Panc1 (cell line): ENCODE data around the gene KRT76. TPM values are rescaled to one million over a fixed set of nuclear protein-coding genes. Genes with fewer than 3 reads are reported as not detected.

ENCODE experiments used
- ATAC-seq: fragments of 200-7000 bp; cut with Tn5 transposase; 2 replicates; pipeline ENCODE4 v1.9.1; 2020; ENCODE audit warnings: mild to moderate bottlenecking, moderate library complexity
- BruUV-seq: library from RNA; stranded (reverse); fragments of 400-500 nt; replicated peaks from 2 replicates; lab custom pipeline; 2021; lab: Mats Ljungman, UMichigan
- CTCF ChIA-PET: fragments of 300-600 bp; sonication (Branson Sonifier 250); formaldehyde crosslinking; loops from one replicate; lab custom pipeline; 2022; ENCODE audit warnings: antibody characterized with exemption; lab: Charles Lee
- POLR2A ChIA-PET: fragments of 300-600 bp; sonication (Branson Sonifier 250); formaldehyde crosslinking; loops from one replicate; lab custom pipeline; 2022; ENCODE audit warnings: antibody characterized with exemption; lab: Charles Lee
- DNase-seq: peaks from one replicate; pipeline ENCODE4 v3.0.0-alpha.2; 2010; ENCODE audit warnings: low read depth, low spot score
- H3K27ac ChIP-seq: 2 replicates; pipeline ENCODE4 v1.5.1; 2011; ENCODE audit warnings: mild to moderate bottlenecking, low read length, inconsistent platforms
- H3K27me3 ChIP-seq: fragments of 200-500 bp; sonication (Bioruptor generic); 2 replicates; pipeline ENCODE4 v1.6.0; 2014; ENCODE audit warnings: low read length, inconsistent platforms; ENCODE audit not compliant: control insufficient read depth, insufficient read depth
- H3K36me3 ChIP-seq: fragments of 200-500 bp; sonication (Bioruptor generic); 2 replicates; pipeline ENCODE4 v1.5.1; 2014; ENCODE audit warnings: inconsistent platforms, mild to moderate bottlenecking, low read length, moderate library complexity; ENCODE audit not compliant: control insufficient read depth, insufficient read depth
- H3K4me1 ChIP-seq: 2 replicates; pipeline ENCODE4 v1.5.1; 2011; ENCODE audit warnings: inconsistent platforms, mild to moderate bottlenecking, low read length, moderate library complexity; ENCODE audit not compliant: control insufficient read depth, insufficient read depth
- H3K4me3 ChIP-seq, 2 experiments: 2 replicates each; pipeline ENCODE4 v1.5.1; 2011 to 2012; ENCODE audit warnings: low read depth in 2 of 2, low read length in 2 of 2, mild to moderate bottlenecking in 2 of 2, inconsistent platforms in 1 of 2, moderate library complexity in 1 of 2
- H3K9me3 ChIP-seq: fragments of 200-500 bp; sonication (Bioruptor generic); 2 replicates; pipeline ENCODE4 v1.5.1; 2014; ENCODE audit warnings: low read depth, mild to moderate bottlenecking, inconsistent platforms, low read length, moderate library complexity; ENCODE audit not compliant: control insufficient read depth, insufficient read depth
- CTCF ChIP-seq: fragments of 450-650 bp; IDR thresholded peaks from 2 replicates; pipeline ENCODE4 v1.5.1; 2017; ENCODE audit warnings: mild to moderate bottlenecking
- POLR2AphosphoS5 ChIP-seq: IDR thresholded peaks from 2 replicates; pipeline ENCODE4 v1.6.1; 2012; ENCODE audit warnings: mild to moderate bottlenecking, low read depth, low read length, moderate library complexity
- REST ChIP-seq, 2 experiments: IDR thresholded peaks; 2 replicates each; pipeline ENCODE4 v1.6.1; 2011 to 2012; ENCODE audit warnings: low read depth in 2 of 2, control low read depth in 1 of 2, low read length in 1 of 2, mild to moderate bottlenecking in 1 of 2, moderate library complexity in 1 of 2; ENCODE audit not compliant: insufficient read depth in 1 of 2
- SIN3A ChIP-seq: IDR thresholded peaks from 2 replicates; pipeline ENCODE4 v1.6.1; 2012; ENCODE audit warnings: low read depth, mild to moderate bottlenecking, low read length, moderate library complexity, borderline replicate concordance; ENCODE audit not compliant: insufficient read depth
- TCF7L2 ChIP-seq: IDR thresholded peaks from 2 replicates; pipeline ENCODE4 v1.6.1; 2011; ENCODE audit warnings: mild to moderate bottlenecking, low read depth, low read length, inconsistent platforms
- in situ Hi-C: cut with HindIII; loops from 2 replicates; pipeline ENCODE4 v1.10.0; 2016; ENCODE audit warnings: low sequenced_read_pairs, low pct_unique_long_range_greater_than_20kb
- intact Hi-C: fragments of 100-400 bp; cut with micrococcal nuclease; formaldehyde crosslinking; loops from one replicate; pipeline ENCODE4 v1.10.0; 2022; ENCODE audit not compliant: unreplicated experiment
- total RNA-seq: library from RNA; stranded (reverse); gene quantifications from one replicate; pipeline ENCODE4 v1.2.1, GENCODE V29; 2021; ENCODE audit not compliant: unreplicated experiment

Gene KRT76
- total RNA-seq, 1 experiment from 2014 or later: not detected

GRCh38 chr12:52724384-52724783, 52.8 kb downstream of the KRT76 start:
- no TSS peak for BruUV-seq
- TF ChIP-seq SIN3A (no peak), CTCF (no peak), TCF7L2 (no peak)
- POLR2A ChIA-PET: no interaction called here

GRCh38 chr12:52722680-52723079, 54.5 kb downstream of the KRT76 start:
- Histone ChIP-seq H3K36me3 (no peaks in the 10 kb centered on the region), H3K9me3 (no peaks in the 10 kb centered on the region), H3K4me3 (no peak overlapping the region), H3K27ac (no peak overlapping the region), H3K27me3 (peaks cover 2% of the 10 kb centered on the region; the same call in 1 of the 2 replicates), H3K4me1 (no peaks in the 10 kb centered on the region)
- no peak for ATAC-seq
- BruUV-seq: no TSS peak
- ChIA-PET CTCF (no interaction called here), POLR2A (no interaction called here)
- in situ Hi-C loops (no loop called here), intact Hi-C loops (no loop called here)
- DNase-seq: no peak
- TF ChIP-seq POLR2AphosphoS5 (no peak), REST (IDR thresholded peaks at IDR 0.05; ENCODE audit: insufficient read depth in 1 of 2, low read depth in 2 of 2, low read length in 1 of 2) (no peak), SIN3A (no peak), TCF7L2 (no peak), CTCF (no peak)

More at GRCh38 chr12:52724384-52724783, 52.8 kb downstream of the KRT76 start:
- H3K4me3 ChIP-seq: no peak overlapping the region
- H3K9me3 ChIP-seq: no peaks in the 10 kb centered on the region
- H3K36me3 ChIP-seq: no peaks in the 10 kb centered on the region
- intact Hi-C loops (no loop called here), in situ Hi-C loops (no loop called here)
- H3K27me3 ChIP-seq: peaks cover 8% of the 10 kb centered on the region; the same call in 1 of the 2 replicates
- no peak for ATAC-seq
- no peak for DNase-seq
- H3K4me1 ChIP-seq: no peaks in the 10 kb centered on the region
- CTCF ChIA-PET: no interaction called here
- no peak overlapping the region for H3K27ac ChIP-seq
